ENCODE results near the gene MXD4. TPM values are rescaled to one million over a fixed set of nuclear protein-coding genes. Genes with fewer than 3 reads are reported as not detected.
A peak's percentile ranks its signal among the peaks of the same experiment; 100 is the strongest.

Gene MXD4
- total and polyA plus RNA-seq, 9 of the 15 experiments (the other 6 are each of a cell fraction or from before 2014, with no cell fraction given), result 0.06 to 13.5 (median 5.9) TPM

DNA sequence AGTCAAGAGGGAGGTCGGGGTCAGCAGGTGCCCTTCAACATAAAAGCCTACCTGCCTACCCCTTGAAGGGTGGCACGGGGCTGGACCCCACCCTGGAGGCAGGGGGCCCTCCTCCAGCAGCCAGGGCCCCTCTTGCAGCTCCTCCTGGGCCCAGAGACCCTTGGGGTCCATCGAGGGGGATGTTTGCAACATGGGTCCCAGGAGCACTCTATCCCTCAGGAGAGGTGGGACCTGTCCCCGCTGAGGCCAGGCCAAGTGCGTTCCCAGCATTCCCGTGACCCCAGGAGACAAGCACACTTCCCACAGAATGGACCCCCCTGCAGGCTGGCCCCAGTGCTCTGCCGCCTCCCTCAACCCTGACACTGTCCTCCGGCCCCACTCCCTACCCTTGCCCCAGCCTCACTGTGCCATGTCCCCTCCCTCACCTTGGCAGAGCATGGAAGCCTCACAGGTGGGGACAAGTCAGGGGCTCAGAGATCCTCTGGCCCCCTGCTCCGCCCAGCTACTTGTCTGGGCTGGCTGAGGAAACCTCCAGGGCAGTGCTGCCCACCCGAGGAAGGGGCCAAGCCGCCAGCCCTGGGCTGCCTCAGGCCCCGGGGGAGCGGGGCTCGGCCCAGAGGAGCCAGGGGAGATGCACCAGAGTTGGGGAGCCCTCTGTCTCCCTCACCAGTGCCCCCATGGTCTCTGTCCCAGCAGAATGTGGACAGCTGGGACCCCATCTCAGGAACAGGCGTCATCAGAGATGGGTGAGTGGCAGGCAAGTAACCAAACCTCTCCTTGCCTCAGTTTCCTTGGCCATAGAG lies 2.2 kb downstream of the MXD4 start:
- no peaks in the 10 kb centered on the region for H3K9me3 ChIP-seq (replicated peaks; ENCODE audit: control insufficient read depth, insufficient read depth, low read depth, low read length)
- no TSS peak for BruUV-seq (replicated peaks)
- CTCF ChIA-PET (ENCODE audit: low intra/inter-chr PET ratio), result no interaction called here
- H3K4me3 ChIP-seq, result no peak overlapping the region
- no peaks in the 10 kb centered on the region for H3K9me1 ChIP-seq (ENCODE audit: control insufficient read depth, insufficient read depth, low read length)
- POLR2A ChIA-PET, result interaction anchor here (0.6 to 1.8 kb wide), 3 partner anchors 10 to 192 kb away, joined by 3 to 7 read pairs (median 3); no protein-coding TSS in a partner anchor
- intact Hi-C loops (cut with micrococcal nuclease) (loop anchor here (5.0 kb wide), 1 partner anchor 158 kb away; the partner anchor contains the start of genes CFAP99 and ZFYVE28), in situ Hi-C loops (cut with MboI) (no loop called here)
- peak overlapping the region; percentile 77; the same call in 1 of the 2 replicates for H3K4me2 ChIP-seq (ENCODE audit: insufficient read depth, low read length)
- 85% methylated on average over 15 of the region's 15 CpGs for WGBS (ENCODE audit: insufficient coverage, low coverage, missing lambda C conversion rate)
- H2AFZ ChIP-seq (ENCODE audit: low read depth, low read length), result no peak overlapping the region
- peaks cover 9 to 76% of the 10 kb centered on the region in 2 experiments; a peak in 4 of 5 replicates for H3K4me1 ChIP-seq (replicated peaks in 1 of 2; ENCODE audit: control insufficient read depth in 2 of 2, insufficient read depth in 2 of 2, low read length in 2 of 2)
- ATAC-seq, result no peak
- no peaks in the 10 kb centered on the region for H3K36me3 ChIP-seq (ENCODE audit: control insufficient read depth, insufficient read depth, low read length)
- no peak overlapping the region for H3K27ac ChIP-seq (ENCODE audit: extremely low read depth, low read depth, low read length)
- DNase-seq (ENCODE audit: extremely low read depth in 1 of 4, low spot score in 3 of 4), result no peak
- H4K20me1 ChIP-seq (replicated peaks; ENCODE audit: control insufficient read depth, insufficient read depth, low read length), result no peaks in the 10 kb centered on the region
- peak; percentile 46 for FAIRE-seq
- TF ChIP-seq MCM3 (IDR thresholded peaks at IDR 0.05), result no peak
- TF ChIP-seq POLR2G (IDR thresholded peaks at IDR 0.05; ENCODE audit: low read depth, low read length), result peak; percentile 28; the same call in 1 of the 2 replicates
- no peak for TF ChIP-seq KHSRP (IDR thresholded peaks at IDR 0.05)
- no peak for TF ChIP-seq ZNF3 (CRISPR knock-in tag; IDR thresholded peaks at IDR 0.05)
- no peak for TF ChIP-seq ZNF785 (CRISPR knock-in tag; IDR thresholded peaks at IDR 0.05)
- no peak for TF ChIP-seq JUN (IDR thresholded peaks at IDR 0.05; ENCODE audit: borderline replicate concordance, low read depth, low read length)
- 0 out of 2 replicates have a peak, but pooled peaks have one; percentile 35 for TF ChIP-seq JUN (CRISPR knock-in tag; IDR thresholded peaks at IDR 0.05; ENCODE audit: borderline replicate concordance)
- TF ChIP-seq, protein P1, sequence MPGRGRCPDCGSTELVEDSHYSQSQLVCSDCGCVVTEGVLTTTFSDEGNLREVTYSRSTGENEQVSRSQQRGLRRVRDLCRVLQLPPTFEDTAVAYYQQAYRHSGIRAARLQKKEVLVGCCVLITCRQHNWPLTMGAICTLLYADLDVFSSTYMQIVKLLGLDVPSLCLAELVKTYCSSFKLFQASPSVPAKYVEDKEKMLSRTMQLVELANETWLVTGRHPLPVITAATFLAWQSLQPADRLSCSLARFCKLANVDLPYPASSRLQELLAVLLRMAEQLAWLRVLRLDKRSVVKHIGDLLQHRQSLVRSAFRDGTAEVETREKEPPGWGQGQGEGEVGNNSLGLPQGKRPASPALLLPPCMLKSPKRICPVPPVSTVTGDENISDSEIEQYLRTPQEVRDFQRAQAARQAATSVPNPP (IDR thresholded peaks at IDR 0.05; ENCODE audit: borderline replicate concordance, insufficient read depth, insufficient read length), result no peak
- no peak for TF ChIP-seq ZNF583 (CRISPR knock-in tag; IDR thresholded peaks at IDR 0.05)
- no peak for TF ChIP-seq KLF13 (tag; IDR thresholded peaks at IDR 0.05; ENCODE audit: borderline replicate concordance, low read depth)
- no peak for TF ChIP-seq CREB1 (IDR thresholded peaks at IDR 0.05)
- TF ChIP-seq CREB1 (CRISPR knock-in tag; IDR thresholded peaks at IDR 0.05), result no peak
- TF ChIP-seq CREBBP (IDR thresholded peaks at IDR 0.05; ENCODE audit: low read depth, low read length), result no peak
- no peak for TF ChIP-seq SIX5 (IDR thresholded peaks at IDR 0.05; ENCODE audit: borderline replicate concordance in 1 of 2, insufficient read depth in 1 of 2, low read depth in 1 of 2, low read length in 2 of 2)
- peak overlapping the region in 1 of 2 experiments; percentile 93; a peak in 2 of 4 replicates for H3K9ac ChIP-seq (ENCODE audit: insufficient read depth in 1 of 2, low read depth in 2 of 2, low read length in 2 of 2)
- H3K79me2 ChIP-seq (ENCODE audit: control insufficient read depth, insufficient read depth, low read length), result peaks cover 5% of the 10 kb centered on the region; the same call in 1 of the 3 replicates
- no peaks in the 10 kb centered on the region for H3K27me3 ChIP-seq (ENCODE audit: control insufficient read depth in 2 of 2, insufficient read depth in 2 of 2, low read length in 2 of 2)

All from K562 (cell line).